GM21528 (cell line): ENCODE measurements around the gene PARD6G.
A peak's percentile ranks its signal among the peaks of the same experiment; 100 is the strongest.

Experiments
- ATAC-seq: cut with Tn5 transposase; IDR thresholded peaks from one replicate; pipeline ENCODE4 v1.9.1; 2021; ENCODE audit warnings: mild to moderate bottlenecking, moderate library complexity; ENCODE audit not compliant: unreplicated experiment, low FRiP score

The PARD6G gene

DNA sequence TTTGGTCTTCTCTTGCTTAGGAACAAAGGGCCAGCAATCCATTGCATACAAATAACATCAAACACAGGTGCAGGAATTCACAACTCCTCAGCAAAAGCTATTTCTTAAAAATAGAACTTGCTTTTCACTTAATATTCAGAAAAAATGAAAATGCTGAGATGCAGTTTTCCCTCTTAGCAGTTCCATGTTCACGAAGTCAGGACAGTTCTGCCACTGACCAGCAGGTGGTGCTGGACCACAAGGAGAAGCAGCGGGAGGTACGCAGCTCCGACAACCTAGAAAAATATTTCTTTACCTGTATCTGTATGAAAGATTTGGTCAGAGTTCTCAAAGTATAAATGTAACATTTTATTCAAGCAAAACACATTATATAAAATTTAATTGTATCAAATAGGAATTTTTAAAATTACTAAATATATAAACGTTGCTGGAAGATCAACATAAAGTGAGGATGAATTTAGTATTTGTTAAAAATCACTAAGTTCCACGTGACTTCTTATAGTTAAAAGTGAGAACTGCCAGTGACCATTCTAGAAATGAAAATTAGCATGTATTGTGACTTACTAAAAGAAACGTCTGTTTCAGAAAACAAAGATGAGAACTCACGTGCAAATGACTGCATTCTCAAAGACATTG lies 89.5 kb downstream of the PARD6G start:
- ATAC-seq = no peak

- ATAC-seq = peak; percentile 75
Observed at GRCh38 chr18:80154293-80154692, 93.0 kb downstream of the PARD6G start.

DNA sequence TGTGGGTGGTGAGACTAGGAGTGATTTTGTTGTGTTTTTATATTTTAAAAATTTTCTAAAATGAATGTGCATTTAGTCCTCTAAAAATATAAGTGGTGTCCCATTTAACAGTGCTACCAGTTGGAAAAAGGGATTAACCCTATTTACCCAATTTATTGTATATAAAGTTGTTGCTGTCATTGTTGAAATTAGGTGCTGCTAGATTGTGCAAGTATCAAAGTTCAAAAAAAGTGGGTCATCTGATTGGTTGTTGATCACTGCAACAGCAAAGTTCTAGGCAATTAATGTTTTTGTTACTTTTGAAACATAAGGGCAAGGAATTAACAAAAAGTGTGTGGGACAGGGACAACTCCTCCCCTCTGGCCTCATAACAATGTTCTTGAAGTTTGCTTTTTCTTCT lies 97.6 kb downstream of the PARD6G start:
- no peak for ATAC-seq

- no peak for ATAC-seq
Observed at GRCh38 chr18:80148326-80149199, 98.8 kb downstream of the PARD6G start.

- ATAC-seq = peak; percentile 89
Observed at GRCh38 chr18:80147418-80148325, 99.6 kb downstream of the PARD6G start.

GRCh38 chr18:80147037-80147417 lies 100.3 kb downstream of the PARD6G start:
- ATAC-seq = peak; percentile 32

DNA sequence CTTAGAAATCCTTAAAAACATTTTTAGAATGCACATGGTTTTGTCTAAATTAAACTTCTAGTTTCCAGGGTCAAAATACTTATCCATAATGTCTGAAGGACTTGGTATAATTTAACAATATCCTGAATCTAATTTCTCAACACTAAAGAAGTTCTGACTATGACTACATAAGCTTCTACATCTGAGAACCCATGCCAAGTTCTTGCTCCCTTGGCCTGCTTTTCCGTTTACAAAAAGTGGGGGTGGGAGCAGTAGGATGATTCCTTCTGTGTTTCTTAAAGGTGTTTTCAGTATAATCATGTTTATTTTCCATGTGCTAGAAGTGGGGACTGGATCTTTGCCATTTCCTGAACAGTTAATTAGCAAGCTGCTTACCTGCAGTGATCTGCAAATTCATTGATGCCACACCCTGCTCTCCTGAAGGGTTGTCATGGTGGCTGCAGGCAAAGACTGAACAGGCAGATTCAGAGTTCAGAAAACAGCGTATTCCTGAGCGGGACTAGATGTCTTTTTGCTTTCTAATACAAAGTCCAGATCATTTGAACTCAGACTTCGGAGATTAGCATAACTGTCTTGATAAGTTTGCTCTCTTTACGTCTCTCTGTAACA lies 102.0 kb downstream of the PARD6G start:
- no peak for ATAC-seq

DNA sequence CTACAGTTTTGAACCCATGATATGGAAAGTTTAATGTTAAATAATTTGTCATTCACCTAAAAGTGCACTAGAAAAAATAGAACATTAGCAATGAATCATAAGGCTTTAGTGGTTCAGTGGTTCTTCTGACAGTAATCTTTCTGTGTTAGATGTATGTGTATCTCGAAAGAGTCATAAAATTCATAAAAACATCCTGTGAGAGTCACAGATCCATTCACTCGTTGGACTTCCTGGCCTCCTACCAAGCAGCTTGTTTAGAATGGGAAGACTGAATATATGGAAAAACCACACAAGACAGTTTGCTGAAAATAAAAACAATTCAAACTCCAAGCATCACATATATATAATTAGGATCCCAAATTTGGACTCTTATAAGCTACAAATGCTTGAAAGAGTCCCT lies 103.4 kb downstream of the PARD6G start:
- no peak for ATAC-seq

DNA sequence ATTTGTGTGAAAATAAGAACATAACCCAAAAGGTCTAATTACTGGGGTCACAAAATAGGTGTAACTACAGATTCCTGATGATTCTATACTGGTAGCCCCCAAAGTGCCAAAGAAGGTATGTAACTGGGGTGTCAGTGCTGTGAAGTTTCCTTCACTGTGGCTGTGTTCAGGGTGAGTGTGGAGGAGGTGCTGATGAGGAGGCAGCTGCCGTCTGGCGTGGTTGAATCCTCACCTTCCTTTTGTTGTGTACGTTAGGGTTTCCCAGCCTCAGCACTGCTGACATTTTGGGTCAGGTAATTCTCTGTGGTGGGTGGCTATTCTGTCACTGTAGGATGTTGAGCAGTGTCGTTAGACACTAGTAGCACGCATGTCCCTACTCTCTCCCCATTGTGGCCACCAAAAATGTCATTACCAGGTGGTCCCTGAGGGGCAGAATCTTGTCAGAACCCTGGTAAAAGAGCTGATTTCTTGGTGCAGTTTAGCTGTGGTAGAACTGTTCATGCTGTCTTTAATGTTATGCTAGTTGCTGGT lies 106.8 kb downstream of the PARD6G start:
- ATAC-seq = no peak

DNA sequence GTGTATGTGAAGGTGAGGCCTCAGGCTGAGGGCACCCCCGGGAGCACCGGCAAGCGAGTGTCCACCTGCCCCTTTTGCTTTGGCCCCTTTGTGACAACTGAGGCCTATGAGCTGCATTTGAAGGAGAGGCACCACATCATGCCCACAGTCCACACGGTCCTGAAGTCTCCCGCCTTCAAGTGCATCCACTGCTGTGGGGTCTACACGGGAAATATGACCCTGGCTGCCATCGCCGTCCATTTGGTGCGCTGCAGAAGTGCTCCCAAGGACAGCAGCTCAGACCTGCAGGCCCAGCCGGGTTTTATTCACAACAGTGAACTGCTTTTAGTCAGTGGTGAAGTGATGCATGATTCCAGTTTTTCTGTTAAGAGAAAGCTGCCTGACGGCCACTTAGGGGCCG lies 109.3 kb downstream of the PARD6G start:
- no peak for ATAC-seq

DNA sequence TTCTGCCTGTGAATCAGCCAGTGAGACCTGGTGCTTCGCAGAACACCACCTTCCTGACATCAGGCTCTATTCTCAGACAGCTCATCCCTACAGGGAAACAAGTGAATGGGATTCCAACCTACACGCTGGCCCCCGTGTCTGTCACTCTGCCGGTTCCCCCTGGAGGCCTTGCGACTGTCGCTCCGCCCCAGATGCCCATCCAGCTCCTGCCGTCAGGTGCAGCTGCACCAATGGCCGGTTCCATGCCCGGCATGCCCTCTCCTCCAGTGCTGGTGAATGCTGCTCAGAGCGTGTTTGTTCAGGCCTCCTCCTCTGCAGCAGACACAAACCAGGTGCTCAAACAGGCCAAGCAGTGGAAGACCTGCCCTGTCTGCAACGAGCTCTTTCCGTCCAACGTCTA lies 110.2 kb downstream of the PARD6G start:
- no peak for ATAC-seq

DNA sequence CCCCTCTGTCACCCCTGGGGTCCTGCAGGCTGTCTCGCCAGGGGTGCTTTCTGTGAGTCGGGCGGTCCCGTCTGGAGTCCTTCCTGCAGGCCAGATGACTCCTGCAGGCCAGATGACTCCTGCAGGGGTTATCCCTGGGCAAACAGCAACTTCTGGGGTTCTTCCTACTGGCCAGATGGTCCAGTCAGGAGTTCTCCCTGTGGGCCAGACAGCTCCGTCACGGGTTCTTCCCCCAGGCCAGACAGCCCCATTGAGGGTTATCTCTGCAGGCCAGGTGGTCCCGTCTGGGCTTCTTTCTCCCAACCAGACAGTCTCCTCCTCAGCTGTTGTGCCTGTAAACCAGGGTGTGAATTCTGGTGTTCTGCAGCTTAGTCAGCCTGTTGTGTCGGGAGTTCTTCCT lies 110.6 kb downstream of the PARD6G start:
- ATAC-seq = no peak

GRCh38 chr18:80135136-80135535 lies 112.2 kb downstream of the PARD6G start:
- ATAC-seq = no peak

DNA sequence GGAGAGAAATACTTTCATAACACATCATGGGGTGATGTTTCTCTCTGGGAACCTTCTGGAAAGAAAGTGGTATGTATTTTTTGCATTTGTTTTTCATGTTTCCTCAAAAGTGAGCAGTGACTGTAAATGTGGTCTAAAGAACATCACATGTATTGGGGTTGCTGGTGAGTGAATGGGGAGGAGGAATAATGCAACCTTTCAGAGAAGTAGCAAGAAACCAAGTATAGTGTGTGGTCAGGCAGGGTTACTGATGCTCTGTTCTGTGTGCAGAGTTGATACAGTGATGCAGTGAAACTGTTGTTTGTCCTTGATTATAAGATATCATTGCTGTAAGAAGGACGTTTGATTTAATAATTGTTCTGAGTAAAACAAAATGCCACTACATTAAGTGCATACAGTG lies 114.2 kb downstream of the PARD6G start:
- ATAC-seq = no peak

- no peak for ATAC-seq
Observed at GRCh38 chr18:80132180-80132812, 115.0 kb downstream of the PARD6G start.

- no peak for ATAC-seq
Observed at GRCh38 chr18:80130555-80130954, 116.8 kb downstream of the PARD6G start.

- no peak for ATAC-seq
Observed at GRCh38 chr18:80129672-80130367, 117.5 kb downstream of the PARD6G start.

DNA sequence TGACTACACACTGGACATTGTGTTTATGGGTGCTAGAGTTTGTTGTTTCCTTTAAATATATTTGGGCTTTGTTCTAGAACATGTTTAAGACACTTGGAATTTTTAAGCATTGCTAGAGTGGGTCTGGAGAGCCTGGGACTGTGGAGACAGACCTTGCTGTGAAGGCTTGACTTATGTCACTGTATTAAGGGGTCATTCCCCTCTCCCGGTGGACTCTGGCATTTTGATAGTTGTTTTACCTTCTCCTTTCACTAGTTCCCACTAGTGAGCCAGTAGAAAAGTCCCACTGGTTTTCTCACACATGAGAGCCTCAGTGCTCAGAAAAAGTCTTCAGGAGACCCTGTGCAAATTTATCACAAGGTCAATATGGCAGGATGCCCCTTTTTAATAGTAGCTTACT lies 119.7 kb downstream of the PARD6G start:
- no peak for ATAC-seq

DNA sequence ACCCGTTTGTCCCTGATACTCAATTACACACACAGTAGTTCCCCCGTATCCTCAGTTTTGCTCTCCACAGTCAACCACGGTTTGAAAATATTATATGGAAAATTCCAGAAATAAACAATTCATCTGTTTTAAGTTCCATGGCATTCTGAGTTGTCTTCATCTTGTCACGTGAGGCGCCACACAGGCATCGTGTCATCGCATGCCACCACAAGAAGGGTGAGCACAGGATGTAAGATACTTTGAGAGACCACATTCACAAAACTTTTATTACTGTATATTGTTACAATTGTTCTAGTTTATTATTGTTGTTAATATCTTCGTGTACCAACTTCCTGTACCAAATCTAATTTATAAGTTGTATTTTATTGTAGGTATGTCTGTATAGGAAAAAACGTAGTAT lies 120.5 kb downstream of the PARD6G start:
- ATAC-seq = no peak
